ENCODE measurements around the gene TSEN34. TPM values are rescaled to one million over a fixed set of nuclear protein-coding genes. Genes with fewer than 3 reads are reported as not detected.
"Not testable (repeated sequence)": the region's sequence is repeated elsewhere in the genome, so short reads cannot be mapped to it uniquely, and the experiment has no call there.

Gene TSEN34
- total RNA-seq, 1 experiment from 2014 or later: 64.7 TPM

- Histone ChIP-seq H3K36me3 (ENCODE audit: insufficient read depth, low read length, poor library complexity, severe bottlenecking) (no peaks in the 10 kb centered on the region), H3K9me3 (ENCODE audit: low read depth, low read length, poor library complexity, severe bottlenecking) (no peaks in the 10 kb centered on the region), H3K27me3 (replicated peaks; ENCODE audit: insufficient read depth, low read depth, low read length, poor library complexity) (no peaks in the 10 kb centered on the region), H3K27ac (ENCODE audit: low read depth, low read length, poor library complexity, severe bottlenecking) (no peak overlapping the region), H3K4me1 (ENCODE audit: insufficient read depth, low read length, poor library complexity, severe bottlenecking) (no peaks in the 10 kb centered on the region), H3K4me3 (ENCODE audit: low read depth, low read length, poor library complexity, severe bottlenecking) (no peak overlapping the region)
- no TSS peak for BruUV-seq (replicated peaks)
- ChIA-PET POLR2A (ENCODE audit: low non-redundant PET) (interaction anchor here (0.7 kb wide), 1 partner anchor 28 kb away, joined by 6 read pairs; the partner anchor contains the start of gene MBOAT7), CTCF (no interaction called here)
- DNase-seq (ENCODE audit: low spot score): no peak
- TF ChIP-seq EZH2 (IDR thresholded peaks at IDR 0.05; ENCODE audit: borderline replicate concordance, low read depth, low read length, poor library complexity, severe bottlenecking) (no peak), CTCF (conservative IDR thresholded peaks at IDR 0.05; ENCODE audit: low read depth, low read length) (no peak)
- intact Hi-C loops (cut with micrococcal nuclease; ENCODE audit: unreplicated experiment): no loop called here
These were observed 25.8 kb downstream of the TSEN34 start for GRCh38 chr19:54216869-54217268.

- H3K36me3 ChIP-seq (ENCODE audit: insufficient read depth, low read length, poor library complexity, severe bottlenecking); H3K4me3 ChIP-seq (ENCODE audit: low read depth, low read length, poor library complexity, severe bottlenecking); BruUV-seq (replicated peaks); H3K27me3 ChIP-seq (replicated peaks; ENCODE audit: insufficient read depth, low read depth, low read length, poor library complexity); H3K4me1 ChIP-seq (ENCODE audit: insufficient read depth, low read length, poor library complexity, severe bottlenecking); CTCF ChIA-PET; H3K27ac ChIP-seq (ENCODE audit: low read depth, low read length, poor library complexity, severe bottlenecking); DNase-seq (ENCODE audit: low spot score); H3K9me3 ChIP-seq (ENCODE audit: low read depth, low read length, poor library complexity, severe bottlenecking); intact Hi-C loops (cut with micrococcal nuclease; ENCODE audit: unreplicated experiment); POLR2A ChIA-PET (ENCODE audit: low non-redundant PET): not testable (repeated sequence)
These were observed 26.6 kb downstream of the TSEN34 start for GRCh38 chr19:54217517-54218247.

- ChIA-PET CTCF (no interaction called here), POLR2A (ENCODE audit: low non-redundant PET) (no interaction called here)
- TF ChIP-seq EZH2 (IDR thresholded peaks at IDR 0.05; ENCODE audit: borderline replicate concordance, low read depth, low read length, poor library complexity, severe bottlenecking) (no peak), CTCF (conservative IDR thresholded peaks at IDR 0.05; ENCODE audit: low read depth, low read length) (no peak)
- Histone ChIP-seq H3K27ac (ENCODE audit: low read depth, low read length, poor library complexity, severe bottlenecking) (no peak overlapping the region), H3K27me3 (replicated peaks; ENCODE audit: insufficient read depth, low read depth, low read length, poor library complexity) (no peaks in the 10 kb centered on the region), H3K4me3 (ENCODE audit: low read depth, low read length, poor library complexity, severe bottlenecking) (no peak overlapping the region), H3K36me3 (ENCODE audit: insufficient read depth, low read length, poor library complexity, severe bottlenecking) (no peaks in the 10 kb centered on the region), H3K9me3 (ENCODE audit: low read depth, low read length, poor library complexity, severe bottlenecking) (no peaks in the 10 kb centered on the region), H3K4me1 (ENCODE audit: insufficient read depth, low read length, poor library complexity, severe bottlenecking) (no peaks in the 10 kb centered on the region)
- intact Hi-C loops (cut with micrococcal nuclease; ENCODE audit: unreplicated experiment): no loop called here
- DNase-seq (ENCODE audit: low spot score): no peak
- no TSS peak for BruUV-seq (replicated peaks)
These were observed 27.2 kb downstream of the TSEN34 start for GRCh38 chr19:54218259-54218658.
